ENCODE measurements around the gene CAPNS1.
A peak's percentile ranks its signal among the peaks of the same experiment; 100 is the strongest.

CAPNS1 gene

GRCh38 chr19:36106991-36107390 is 32.9 kb upstream of the CAPNS1 start:
- no peak for DNase-seq (ENCODE audit: low read depth)
- H3K4me3 ChIP-seq (ENCODE audit: low read depth, low read length) = no peak overlapping the region
- TF ChIP-seq CTCF (conservative IDR thresholded peaks at IDR 0.05; ENCODE audit: low read depth, low read length) = no peak

GRCh38 chr19:36108684-36109083 is 31.2 kb upstream of the CAPNS1 start:
- no peak for DNase-seq (ENCODE audit: low read depth)
- H3K4me3 ChIP-seq (ENCODE audit: low read depth, low read length) = no peak overlapping the region
- TF ChIP-seq CTCF (conservative IDR thresholded peaks at IDR 0.05; ENCODE audit: low read depth, low read length) = no peak

GRCh38 chr19:36110487-36111199 is 29.2 kb upstream of the CAPNS1 start, which contains the start of gene OVOL3:
OVOL3 (plus strand) TSS chr19:36111143; CDS start chr19:36111203, 60 bp downstream.
- H3K4me3 ChIP-seq (ENCODE audit: low read depth, low read length) = no peak within 1 kb of the TSS
- DNase-seq (ENCODE audit: low read depth) = no peak
- no peak for TF ChIP-seq CTCF (conservative IDR thresholded peaks at IDR 0.05; ENCODE audit: low read depth, low read length)

- no peak for DNase-seq (ENCODE audit: low read depth)
- no peak overlapping the region for H3K4me3 ChIP-seq (ENCODE audit: low read depth, low read length)
- TF ChIP-seq CTCF (conservative IDR thresholded peaks at IDR 0.05; ENCODE audit: low read depth, low read length) = no peak
Observed at GRCh38 chr19:36111200-36111539, 28.7 kb upstream of the CAPNS1 start.

GRCh38 chr19:36112678-36113077 is 27.2 kb upstream of the CAPNS1 start:
- no peak for TF ChIP-seq CTCF (conservative IDR thresholded peaks at IDR 0.05; ENCODE audit: low read depth, low read length)
- no peak overlapping the region for H3K4me3 ChIP-seq (ENCODE audit: low read depth, low read length)
- DNase-seq (ENCODE audit: low read depth) = no peak

GRCh38 chr19:36113425-36113824 is 26.4 kb upstream of the CAPNS1 start:
- no peak for TF ChIP-seq CTCF (conservative IDR thresholded peaks at IDR 0.05; ENCODE audit: low read depth, low read length)
- H3K4me3 ChIP-seq (ENCODE audit: low read depth, low read length) = peak overlapping the region; percentile 82
- no peak for DNase-seq (ENCODE audit: low read depth)

All from choroid plexus epithelial cell (primary cell).